Mesodermal cell (in vitro differentiated cells): Measurements from ENCODE around the gene RGS9.
A peak's percentile ranks its signal among the peaks of the same experiment; 100 is the strongest.

Source experiments
- H3K27ac ChIP-seq: 2 replicates; pipeline ENCODE4 v1.7.0; 2013; ENCODE audit warnings: mild to moderate bottlenecking, low read depth, low read length, moderate library complexity; ENCODE audit not compliant: severe bottlenecking
- H3K36me3 ChIP-seq: 2 replicates; pipeline ENCODE4 v1.7.1; 2013; ENCODE audit warnings: mild to moderate bottlenecking, low read length, moderate library complexity; ENCODE audit not compliant: control insufficient read depth, insufficient read depth
- H3K4me1 ChIP-seq: one replicate; pipeline ENCODE4 v1.7.1; 2013; ENCODE audit warnings: mild to moderate bottlenecking, low read length; ENCODE audit not compliant: insufficient read depth, control insufficient read depth, poor library complexity, severe bottlenecking
- H3K4me3 ChIP-seq: 2 replicates; pipeline ENCODE4 v1.7.0; 2013; ENCODE audit warnings: low read length, control low read depth, mild to moderate bottlenecking; ENCODE audit not compliant: insufficient read depth, poor library complexity, severe bottlenecking; ENCODE audit errors: extremely low read depth
- H3K9me3 ChIP-seq: 2 replicates; pipeline ENCODE4 v1.7.1; 2013; ENCODE audit warnings: mild to moderate bottlenecking, low read length, moderate library complexity; ENCODE audit not compliant: control insufficient read depth
- WGBS, 2 experiments: methylation state at CpG; one replicate each; pipeline ENCODE4 v1.1.5; 2013; ENCODE audit warnings: missing lambda C conversion rate in 2 of 2; ENCODE audit not compliant: insufficient coverage in 2 of 2; 5-methylcytosine and 5-hydroxymethylcytosine counted together

The RGS9 gene

GRCh38 chr17:65184235-65184959, 47.2 kb downstream of the RGS9 start:
- peak overlapping the region; percentile 57 for H3K27ac ChIP-seq

GRCh38 chr17:65185062-65185461, 47.9 kb downstream of the RGS9 start:
- H3K27ac ChIP-seq, result no peak overlapping the region
- no peak overlapping the region for H3K4me3 ChIP-seq
- 88 to 97% methylated on average over 3 to 4 of the region's 4 CpGs for WGBS, 2 experiments
- H3K4me1 ChIP-seq, result peaks cover 33% of the 10 kb centered on the region
- no peaks in the 10 kb centered on the region for H3K36me3 ChIP-seq
- H3K9me3 ChIP-seq, result no peaks in the 10 kb centered on the region

More at GRCh38 chr17:65184235-65184959, 47.2 kb downstream of the RGS9 start:
- H3K4me1 ChIP-seq, result peaks cover 33% of the 10 kb centered on the region
- H3K36me3 ChIP-seq, result no peaks in the 10 kb centered on the region
- no peak overlapping the region for H3K4me3 ChIP-seq
- no peaks in the 10 kb centered on the region for H3K9me3 ChIP-seq
- 51 to 74% methylated on average over 4 to 5 of the region's 5 CpGs for WGBS, 2 experiments

GRCh38 chr17:65185668-65186382, 48.7 kb downstream of the RGS9 start:
- Histone ChIP-seq H3K4me1 (peaks cover 33% of the 10 kb centered on the region), H3K36me3 (no peaks in the 10 kb centered on the region), H3K9me3 (no peaks in the 10 kb centered on the region), H3K27ac (no peak overlapping the region), H3K4me3 (no peak overlapping the region)
- 88 to 92% methylated on average over 7 to 10 of the region's 13 CpGs for WGBS, 2 experiments

GRCh38 chr17:65190467-65191097, 53.4 kb downstream of the RGS9 start:
- Histone ChIP-seq H3K4me3 (no peak overlapping the region), H3K9me3 (no peaks in the 10 kb centered on the region), H3K36me3 (no peaks in the 10 kb centered on the region), H3K27ac (no peak overlapping the region), H3K4me1 (peaks cover 26% of the 10 kb centered on the region)
- 90 to 97% methylated on average over 3 to 5 of the region's 6 CpGs for WGBS, 2 experiments

GRCh38 chr17:65191811-65192740, 54.9 kb downstream of the RGS9 start:
- no peaks in the 10 kb centered on the region for H3K36me3 ChIP-seq
- WGBS, 2 experiments, result 90 to 93% methylated on average over 6 to 7 of the region's 8 CpGs
- H3K4me3 ChIP-seq, result no peak overlapping the region
- peak overlapping the region; percentile 55 for H3K27ac ChIP-seq
- no peaks in the 10 kb centered on the region for H3K9me3 ChIP-seq
- peaks cover 23% of the 10 kb centered on the region for H3K4me1 ChIP-seq

- 83 to 91% methylated on average over 2 to 3 of the region's 5 CpGs for WGBS, 2 experiments
- H3K9me3 ChIP-seq, result no peaks in the 10 kb centered on the region
- H3K4me1 ChIP-seq, result peaks cover 23% of the 10 kb centered on the region
- no peak overlapping the region for H3K4me3 ChIP-seq
- no peaks in the 10 kb centered on the region for H3K36me3 ChIP-seq
- no peak overlapping the region for H3K27ac ChIP-seq
These were observed 56.1 kb downstream of the RGS9 start for GRCh38 chr17:65193305-65193704.

- Histone ChIP-seq H3K9me3 (no peaks in the 10 kb centered on the region), H3K36me3 (no peaks in the 10 kb centered on the region), H3K4me3 (no peak overlapping the region), H3K27ac (no peak overlapping the region), H3K4me1 (peaks cover 23% of the 10 kb centered on the region)
- 92 to 95% methylated on average over 7 to 9 of the region's 9 CpGs for WGBS, 2 experiments
These were observed 56.6 kb downstream of the RGS9 start for GRCh38 chr17:65193716-65194293.

GRCh38 chr17:65194670-65195334, 57.6 kb downstream of the RGS9 start:
- no peaks in the 10 kb centered on the region for H3K9me3 ChIP-seq
- H3K4me3 ChIP-seq, result no peak overlapping the region
- H3K36me3 ChIP-seq, result no peaks in the 10 kb centered on the region
- 85 to 90% methylated on average over 6 to 9 of the region's 9 CpGs for WGBS, 2 experiments
- peaks cover 23% of the 10 kb centered on the region for H3K4me1 ChIP-seq
- H3K27ac ChIP-seq, result no peak overlapping the region

GRCh38 chr17:65195716-65196115, 58.5 kb downstream of the RGS9 start:
- WGBS, 2 experiments, result 60 to 78% methylated on average over 5 to 7 of the region's 7 CpGs
- Histone ChIP-seq H3K36me3 (no peaks in the 10 kb centered on the region), H3K4me3 (no peak overlapping the region), H3K4me1 (peaks cover 23% of the 10 kb centered on the region), H3K27ac (no peak overlapping the region), H3K9me3 (no peaks in the 10 kb centered on the region)
